Ishikawa (cell line): Measurements from ENCODE around the gene SH2D1A.

Experiments used
- CEBPB ChIP-seq: IDR thresholded peaks from 2 replicates; pipeline ENCODE4 v1.6.1; 2012
- CREB1 ChIP-seq: IDR thresholded peaks from 2 replicates; pipeline ENCODE4 v1.6.1; 2012; ENCODE audit warnings: low read depth
- EGR1 ChIP-seq: IDR thresholded peaks from 2 replicates; pipeline ENCODE4 v1.6.1; 2012
- EP300 ChIP-seq: IDR thresholded peaks from 2 replicates; pipeline ENCODE4 v1.6.1; 2012; ENCODE audit warnings: borderline replicate concordance
- FOXM1 ChIP-seq: IDR thresholded peaks from 2 replicates; pipeline ENCODE4 v1.6.1; 2012; ENCODE audit warnings: low read depth, borderline replicate concordance
- NFIC ChIP-seq: IDR thresholded peaks from 2 replicates; pipeline ENCODE4 v1.6.1; 2012
- RAD21 ChIP-seq: IDR thresholded peaks from 2 replicates; pipeline ENCODE4 v1.6.1; 2012; ENCODE audit warnings: low read depth
- TAF1 ChIP-seq: IDR thresholded peaks from 2 replicates; pipeline ENCODE4 v1.6.1; 2012; ENCODE audit warnings: low read depth, mild to moderate bottlenecking
- TCF12 ChIP-seq: IDR thresholded peaks from 2 replicates; pipeline ENCODE4 v1.6.1; 2012; ENCODE audit warnings: low read depth
- TEAD4 ChIP-seq: IDR thresholded peaks from 2 replicates; pipeline ENCODE4 v1.6.1; 2012
- YY1 ChIP-seq: IDR thresholded peaks from 2 replicates; pipeline ENCODE4 v1.6.1; 2012; ENCODE audit warnings: low read depth
- ZBTB7A ChIP-seq: IDR thresholded peaks from 2 replicates; pipeline ENCODE4 v1.6.1; 2012; ENCODE audit warnings: low read depth
- TF ChIP-seq, protein P1 (sequence below): IDR thresholded peaks from 2 replicates; pipeline ENCODE4 v1.6.1; 2012
- TF ChIP-seq, protein P2 (sequence below): IDR thresholded peaks from 2 replicates; pipeline ENCODE4 v1.6.1; 2012; ENCODE audit warnings: low read depth, mild to moderate bottlenecking
- TF ChIP-seq, protein P3 (sequence below): IDR thresholded peaks from 2 replicates; pipeline ENCODE4 v1.6.1; 2012

SH2D1A gene

DNA sequence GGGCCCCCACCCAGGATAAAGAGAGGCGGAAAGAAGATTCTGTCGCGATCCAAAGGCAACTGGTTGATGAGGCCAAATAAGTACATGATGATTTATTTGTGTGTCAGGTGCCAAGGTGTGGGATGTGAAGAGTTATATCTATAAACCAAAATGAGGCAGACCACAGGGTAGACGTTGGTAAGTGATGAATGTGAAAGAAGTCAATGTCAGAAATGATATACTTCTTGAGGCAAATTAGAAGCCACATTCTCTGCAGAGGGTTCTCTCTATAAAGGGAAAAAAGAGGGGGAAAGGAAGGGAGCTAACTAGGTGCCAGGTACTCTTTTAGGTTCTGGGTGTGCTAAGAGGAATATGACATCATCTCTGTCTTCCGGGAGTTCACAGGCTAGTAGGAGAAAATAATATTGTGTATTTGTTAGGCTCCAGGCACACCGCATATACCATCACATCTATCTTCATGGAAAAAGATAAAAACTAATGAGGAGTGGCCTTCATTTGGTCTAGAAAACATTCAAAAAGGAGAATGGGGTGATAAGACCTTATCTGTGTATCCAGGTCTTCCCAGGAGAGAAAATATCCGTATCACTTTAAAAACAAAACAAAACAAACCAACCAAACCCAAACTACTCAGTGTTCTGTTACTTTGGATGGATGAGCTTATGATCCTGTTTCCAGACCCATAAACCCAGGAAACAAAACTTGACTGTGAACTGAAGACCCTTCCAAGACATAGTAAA is 4.8 kb upstream of the SH2D1A start:
- no peak for TF ChIP-seq RAD21
- TF ChIP-seq, protein P1, sequence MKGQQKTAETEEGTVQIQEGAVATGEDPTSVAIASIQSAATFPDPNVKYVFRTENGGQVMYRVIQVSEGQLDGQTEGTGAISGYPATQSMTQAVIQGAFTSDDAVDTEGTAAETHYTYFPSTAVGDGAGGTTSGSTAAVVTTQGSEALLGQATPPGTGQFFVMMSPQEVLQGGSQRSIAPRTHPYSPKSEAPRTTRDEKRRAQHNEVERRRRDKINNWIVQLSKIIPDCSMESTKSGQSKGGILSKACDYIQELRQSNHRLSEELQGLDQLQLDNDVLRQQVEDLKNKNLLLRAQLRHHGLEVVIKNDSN, result no peak
- TF ChIP-seq, protein P2, sequence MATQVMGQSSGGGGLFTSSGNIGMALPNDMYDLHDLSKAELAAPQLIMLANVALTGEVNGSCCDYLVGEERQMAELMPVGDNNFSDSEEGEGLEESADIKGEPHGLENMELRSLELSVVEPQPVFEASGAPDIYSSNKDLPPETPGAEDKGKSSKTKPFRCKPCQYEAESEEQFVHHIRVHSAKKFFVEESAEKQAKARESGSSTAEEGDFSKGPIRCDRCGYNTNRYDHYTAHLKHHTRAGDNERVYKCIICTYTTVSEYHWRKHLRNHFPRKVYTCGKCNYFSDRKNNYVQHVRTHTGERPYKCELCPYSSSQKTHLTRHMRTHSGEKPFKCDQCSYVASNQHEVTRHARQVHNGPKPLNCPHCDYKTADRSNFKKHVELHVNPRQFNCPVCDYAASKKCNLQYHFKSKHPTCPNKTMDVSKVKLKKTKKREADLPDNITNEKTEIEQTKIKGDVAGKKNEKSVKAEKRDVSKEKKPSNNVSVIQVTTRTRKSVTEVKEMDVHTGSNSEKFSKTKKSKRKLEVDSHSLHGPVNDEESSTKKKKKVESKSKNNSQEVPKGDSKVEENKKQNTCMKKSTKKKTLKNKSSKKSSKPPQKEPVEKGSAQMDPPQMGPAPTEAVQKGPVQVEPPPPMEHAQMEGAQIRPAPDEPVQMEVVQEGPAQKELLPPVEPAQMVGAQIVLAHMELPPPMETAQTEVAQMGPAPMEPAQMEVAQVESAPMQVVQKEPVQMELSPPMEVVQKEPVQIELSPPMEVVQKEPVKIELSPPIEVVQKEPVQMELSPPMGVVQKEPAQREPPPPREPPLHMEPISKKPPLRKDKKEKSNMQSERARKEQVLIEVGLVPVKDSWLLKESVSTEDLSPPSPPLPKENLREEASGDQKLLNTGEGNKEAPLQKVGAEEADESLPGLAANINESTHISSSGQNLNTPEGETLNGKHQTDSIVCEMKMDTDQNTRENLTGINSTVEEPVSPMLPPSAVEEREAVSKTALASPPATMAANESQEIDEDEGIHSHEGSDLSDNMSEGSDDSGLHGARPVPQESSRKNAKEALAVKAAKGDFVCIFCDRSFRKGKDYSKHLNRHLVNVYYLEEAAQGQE, result no peak
- TF ChIP-seq, protein P3, sequence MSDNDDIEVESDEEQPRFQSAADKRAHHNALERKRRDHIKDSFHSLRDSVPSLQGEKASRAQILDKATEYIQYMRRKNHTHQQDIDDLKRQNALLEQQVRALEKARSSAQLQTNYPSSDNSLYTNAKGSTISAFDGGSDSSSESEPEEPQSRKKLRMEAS, result no peak
- TF ChIP-seq ZBTB7A, result no peak
- TF ChIP-seq CREB1, result no peak
- no peak for TF ChIP-seq TAF1

GRCh38 chrX:124342174-124342867 is 4.0 kb upstream of the SH2D1A start:
- no peak for TF ChIP-seq YY1
- TF ChIP-seq TAF1, result no peak
- TF ChIP-seq, protein P3, result no peak
- TF ChIP-seq, protein P2, result no peak
- TF ChIP-seq, protein P1, result no peak

DNA sequence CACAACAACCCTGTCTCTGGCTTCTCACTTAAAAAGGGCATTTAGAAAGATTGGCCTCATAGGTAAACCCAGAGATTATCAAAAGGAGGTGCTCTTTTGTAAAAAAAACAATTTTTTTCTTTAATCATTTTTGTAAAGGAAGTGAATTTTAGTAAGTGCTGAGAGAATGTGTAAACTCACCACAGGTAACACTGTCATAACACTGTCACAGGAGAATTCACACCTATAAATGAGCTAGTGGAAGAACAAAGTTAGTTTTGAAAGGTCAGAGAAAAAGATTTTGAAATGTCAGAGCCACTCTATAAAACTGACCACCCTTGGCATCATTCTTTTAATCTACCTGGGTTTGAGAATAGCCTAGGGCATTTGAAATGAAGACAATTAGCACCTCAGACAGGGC is 3.3 kb upstream of the SH2D1A start:
- TF ChIP-seq TEAD4, result no peak
- TF ChIP-seq RAD21, result no peak
- TF ChIP-seq TCF12, result no peak
- TF ChIP-seq EP300, result no peak
- TF ChIP-seq, protein P3, result no peak
- no peak for TF ChIP-seq YY1
- TF ChIP-seq, protein P2, result no peak
- TF ChIP-seq NFIC, result no peak
- TF ChIP-seq TAF1, result no peak
- TF ChIP-seq FOXM1, result no peak
- TF ChIP-seq CREB1, result no peak
- TF ChIP-seq, protein P1, result no peak
- TF ChIP-seq EGR1, result no peak

DNA sequence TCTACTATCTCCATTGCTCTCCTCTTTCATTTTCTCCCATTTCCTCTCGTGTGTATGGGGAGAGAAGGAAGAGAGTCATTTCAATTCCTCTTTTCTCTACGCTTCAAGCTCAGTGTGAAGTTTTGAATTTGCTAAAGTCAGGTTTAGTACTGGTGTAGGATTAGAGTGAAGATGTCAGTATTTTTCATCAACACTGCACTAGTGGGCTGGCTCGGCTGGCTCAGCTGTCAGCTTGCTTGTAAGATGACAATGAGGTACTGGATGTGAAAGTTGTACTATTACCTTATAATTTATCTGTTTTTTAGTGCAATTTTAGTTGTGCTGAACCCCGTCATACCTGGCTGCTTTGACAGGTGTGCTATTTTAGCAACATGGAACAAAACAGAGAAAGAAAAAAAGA is 2.1 kb upstream of the SH2D1A start:
- TF ChIP-seq TAF1 (no peak), EP300 (no peak), EGR1 (no peak), NFIC (no peak), TEAD4 (no peak), CEBPB (no peak), ZBTB7A (no peak), TCF12 (no peak), YY1 (no peak), RAD21 (no peak), CREB1 (no peak)
- TF ChIP-seq, protein P3, result no peak
- TF ChIP-seq, protein P2, result no peak
